ENCODE data around the gene GKN1.

Gene GKN1

DNA sequence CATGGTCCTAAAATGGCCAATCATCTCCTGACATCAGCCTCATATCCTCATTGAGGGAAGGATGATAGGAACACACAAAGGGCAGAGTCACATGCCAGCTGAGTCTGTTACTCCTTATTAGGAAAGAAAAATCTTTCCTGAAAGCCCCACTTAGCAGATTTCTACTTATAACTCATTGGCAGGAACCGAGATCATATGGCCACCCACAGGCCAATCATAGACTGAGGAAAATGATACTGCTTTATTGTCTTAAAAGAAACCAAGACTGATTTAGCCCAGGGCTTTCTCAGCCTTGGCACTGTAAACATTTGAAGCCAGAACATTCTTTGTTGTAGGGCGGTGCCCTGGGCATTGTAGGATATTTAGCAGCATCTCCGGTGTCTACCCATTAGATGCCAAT lies 40.4 kb upstream of the GKN1 start:
- TF ChIP-seq CTCF (IDR thresholded peaks at IDR 0.05; ENCODE audit: low read depth, low read length, missing control alignments), result no peak
- no peak overlapping the region for H3K4me3 ChIP-seq (replicated peaks; ENCODE audit: low read depth, low read length)
- DNase-seq (ENCODE audit: extremely low read depth, low read depth), result no peak

DNA sequence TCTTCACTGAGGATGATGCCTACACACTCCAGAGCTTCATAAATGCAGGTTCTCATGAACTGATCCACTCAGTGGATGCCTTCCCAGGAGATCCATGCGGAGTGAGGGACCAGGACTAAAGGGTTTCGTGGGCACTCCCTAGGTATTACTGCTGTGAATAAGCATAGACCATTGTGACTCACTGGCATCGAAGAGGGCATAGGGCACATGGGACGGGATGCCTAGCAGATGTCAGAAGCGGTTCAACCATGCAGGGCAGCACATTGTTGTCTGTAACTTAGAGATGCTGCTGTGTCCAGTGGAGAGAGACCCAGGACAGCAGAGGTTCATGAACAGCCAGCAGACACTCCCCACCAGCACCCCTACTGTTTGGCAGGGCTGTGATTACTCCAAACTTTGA lies 39.0 kb upstream of the GKN1 start:
- no peak for TF ChIP-seq CTCF (IDR thresholded peaks at IDR 0.05; ENCODE audit: low read depth, low read length, missing control alignments)
- H3K4me3 ChIP-seq (replicated peaks; ENCODE audit: low read depth, low read length), result no peak overlapping the region
- DNase-seq (ENCODE audit: extremely low read depth, low read depth), result no peak

DNA sequence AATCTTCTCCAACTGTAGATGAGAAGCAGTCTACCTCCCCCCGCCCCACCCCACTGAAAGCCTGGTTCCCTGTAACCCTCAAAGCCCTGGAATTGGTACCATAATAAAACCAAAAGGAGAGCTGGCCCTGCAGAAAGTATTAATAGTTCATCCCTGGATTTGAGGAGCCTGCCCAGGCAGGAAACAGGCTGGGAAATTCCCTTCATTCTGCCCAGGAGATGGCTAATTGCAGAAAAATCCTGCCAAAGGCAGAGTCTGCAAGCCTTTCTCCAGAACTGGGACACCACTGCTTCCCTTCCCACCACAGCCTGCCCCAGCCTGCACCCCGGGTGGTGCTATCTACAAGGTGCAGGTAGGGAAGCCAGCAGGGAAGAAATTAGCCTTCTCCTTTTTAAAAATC lies 38.0 kb upstream of the GKN1 start:
- DNase-seq (ENCODE audit: extremely low read depth, low read depth), result no peak
- H3K4me3 ChIP-seq (replicated peaks; ENCODE audit: low read depth, low read length), result no peak overlapping the region
- no peak for TF ChIP-seq CTCF (IDR thresholded peaks at IDR 0.05; ENCODE audit: low read depth, low read length, missing control alignments)

DNA sequence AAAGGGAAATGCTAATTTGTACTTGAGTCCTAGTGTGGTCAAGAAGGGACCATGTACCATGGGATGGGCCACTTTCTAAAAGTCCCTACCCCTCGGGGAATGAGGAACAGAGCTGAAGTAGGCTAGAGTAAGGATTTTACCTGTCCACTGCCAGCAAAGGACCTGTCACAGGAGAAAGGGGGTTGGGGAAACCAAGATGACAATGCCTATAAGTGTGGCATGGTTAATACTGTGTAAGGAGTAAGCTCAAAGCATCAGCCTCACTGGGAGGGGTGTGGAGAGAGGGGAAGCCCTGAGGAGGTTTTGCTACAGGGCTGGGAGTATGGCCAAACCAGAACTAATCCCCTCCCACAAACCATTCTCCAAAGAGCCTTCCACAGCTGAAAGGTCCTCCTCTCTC lies 37.5 kb upstream of the GKN1 start:
- TF ChIP-seq CTCF (IDR thresholded peaks at IDR 0.05; ENCODE audit: low read depth, low read length, missing control alignments), result no peak
- no peak overlapping the region for H3K4me3 ChIP-seq (replicated peaks; ENCODE audit: low read depth, low read length)
- no peak for DNase-seq (ENCODE audit: extremely low read depth, low read depth)

- H3K4me3 ChIP-seq (replicated peaks; ENCODE audit: low read depth, low read length), result no peak overlapping the region
- DNase-seq (ENCODE audit: extremely low read depth, low read depth), result no peak
- no peak for TF ChIP-seq CTCF (IDR thresholded peaks at IDR 0.05; ENCODE audit: low read depth, low read length, missing control alignments)
These were observed 36.9 kb upstream of the GKN1 start for GRCh38 chr2:68937346-68938055.

DNA sequence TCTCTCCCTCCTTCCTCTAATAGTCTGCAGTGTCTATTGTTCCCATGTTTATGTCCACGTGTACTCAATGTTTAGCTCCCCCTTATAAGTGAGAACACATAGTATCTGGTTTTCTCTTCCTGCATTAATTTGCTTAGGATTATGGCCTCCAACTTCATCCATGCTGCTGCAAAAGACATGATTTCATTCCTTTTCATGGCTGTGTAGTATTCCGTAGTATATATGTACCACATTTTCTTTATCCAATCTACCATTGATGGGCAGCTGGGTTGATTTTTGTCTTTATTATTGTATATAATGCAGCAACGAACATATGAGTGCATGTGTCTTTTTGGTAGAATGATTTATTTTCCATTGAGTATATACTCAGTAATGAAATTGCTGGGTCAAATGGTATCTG lies 35.5 kb upstream of the GKN1 start:
- no peak overlapping the region for H3K4me3 ChIP-seq (replicated peaks; ENCODE audit: low read depth, low read length)
- TF ChIP-seq CTCF (IDR thresholded peaks at IDR 0.05; ENCODE audit: low read depth, low read length, missing control alignments), result no peak
- no peak for DNase-seq (ENCODE audit: extremely low read depth, low read depth)

GRCh38 chr2:68939962-68940361 lies 34.5 kb upstream of the GKN1 start:
- H3K4me3 ChIP-seq (replicated peaks; ENCODE audit: low read depth, low read length), result no peak overlapping the region
- no peak for DNase-seq (ENCODE audit: extremely low read depth, low read depth)
- TF ChIP-seq CTCF (IDR thresholded peaks at IDR 0.05; ENCODE audit: low read depth, low read length, missing control alignments), result no peak
